ENCODE data around the gene NMNAT2.

Gene NMNAT2

GRCh38 chr1:183251959-183252450, 166.2 kb downstream of the NMNAT2 start:
- DNase-seq, result no peak
- Histone ChIP-seq H3K27me3 (no peaks in the 10 kb centered on the region), H3K36me3 (peaks cover 2% of the 10 kb centered on the region), H3K4me3 (ENCODE audit: low read depth, low read length) (no peak overlapping the region), H3K9me3 (no peaks in the 10 kb centered on the region), H3K4me1 (no peaks in the 10 kb centered on the region)
- TF ChIP-seq, protein P1, sequence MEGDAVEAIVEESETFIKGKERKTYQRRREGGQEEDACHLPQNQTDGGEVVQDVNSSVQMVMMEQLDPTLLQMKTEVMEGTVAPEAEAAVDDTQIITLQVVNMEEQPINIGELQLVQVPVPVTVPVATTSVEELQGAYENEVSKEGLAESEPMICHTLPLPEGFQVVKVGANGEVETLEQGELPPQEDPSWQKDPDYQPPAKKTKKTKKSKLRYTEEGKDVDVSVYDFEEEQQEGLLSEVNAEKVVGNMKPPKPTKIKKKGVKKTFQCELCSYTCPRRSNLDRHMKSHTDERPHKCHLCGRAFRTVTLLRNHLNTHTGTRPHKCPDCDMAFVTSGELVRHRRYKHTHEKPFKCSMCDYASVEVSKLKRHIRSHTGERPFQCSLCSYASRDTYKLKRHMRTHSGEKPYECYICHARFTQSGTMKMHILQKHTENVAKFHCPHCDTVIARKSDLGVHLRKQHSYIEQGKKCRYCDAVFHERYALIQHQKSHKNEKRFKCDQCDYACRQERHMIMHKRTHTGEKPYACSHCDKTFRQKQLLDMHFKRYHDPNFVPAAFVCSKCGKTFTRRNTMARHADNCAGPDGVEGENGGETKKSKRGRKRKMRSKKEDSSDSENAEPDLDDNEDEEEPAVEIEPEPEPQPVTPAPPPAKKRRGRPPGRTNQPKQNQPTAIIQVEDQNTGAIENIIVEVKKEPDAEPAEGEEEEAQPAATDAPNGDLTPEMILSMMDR (IDR thresholded peaks at IDR 0.05; ENCODE audit: low read depth, low read length), result no peak

DNA sequence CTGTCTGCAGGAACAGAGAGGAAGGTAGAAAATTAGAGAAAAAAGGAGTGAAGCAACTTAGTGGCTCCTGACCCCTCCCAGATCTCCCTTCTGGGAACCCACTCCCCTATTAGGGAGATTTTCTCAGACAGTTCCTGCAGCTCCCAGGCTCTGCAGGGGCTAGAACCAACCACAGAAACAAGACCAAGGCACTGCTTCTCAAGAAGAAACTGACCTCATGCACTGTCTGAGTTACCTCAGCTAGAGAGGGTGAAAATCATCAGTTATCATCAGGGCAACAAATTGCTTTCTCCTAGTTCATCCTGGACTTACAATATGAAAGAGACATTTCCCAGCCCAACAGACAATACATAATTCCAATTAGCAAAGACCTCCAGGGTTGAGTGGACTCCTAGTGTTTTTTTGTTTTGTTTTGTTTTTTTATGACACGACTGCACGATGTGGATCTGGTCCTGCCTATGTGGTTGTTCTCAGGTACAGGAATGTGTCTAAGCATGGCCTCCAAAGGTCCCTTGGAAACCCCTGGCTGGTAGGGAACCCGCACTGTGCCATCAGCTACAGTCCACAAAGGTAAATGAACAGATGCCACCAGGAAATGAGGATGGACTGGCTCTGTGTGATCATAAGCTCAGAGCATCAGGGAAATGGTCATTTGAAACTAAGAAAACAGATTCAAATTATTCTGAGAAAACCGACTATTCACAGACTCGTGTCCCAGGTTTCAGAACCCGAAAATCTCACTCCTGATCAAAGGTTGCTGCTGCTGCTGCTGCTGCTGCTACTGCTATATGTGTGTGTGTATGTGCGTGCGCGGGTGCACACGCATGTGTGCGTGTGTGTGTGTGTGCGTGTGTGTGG, 166.8 kb downstream of the NMNAT2 start:
- H3K9me3 ChIP-seq, result no peaks in the 10 kb centered on the region
- no peak for DNase-seq
- H3K27me3 ChIP-seq, result no peaks in the 10 kb centered on the region
- no peaks in the 10 kb centered on the region; the same call in 1 of the 2 replicates for H3K36me3 ChIP-seq
- TF ChIP-seq, protein P1 (IDR thresholded peaks at IDR 0.05; ENCODE audit: low read depth, low read length), result no peak
- H3K4me3 ChIP-seq (ENCODE audit: low read depth, low read length), result no peak overlapping the region
- H3K4me1 ChIP-seq, result no peaks in the 10 kb centered on the region

DNA sequence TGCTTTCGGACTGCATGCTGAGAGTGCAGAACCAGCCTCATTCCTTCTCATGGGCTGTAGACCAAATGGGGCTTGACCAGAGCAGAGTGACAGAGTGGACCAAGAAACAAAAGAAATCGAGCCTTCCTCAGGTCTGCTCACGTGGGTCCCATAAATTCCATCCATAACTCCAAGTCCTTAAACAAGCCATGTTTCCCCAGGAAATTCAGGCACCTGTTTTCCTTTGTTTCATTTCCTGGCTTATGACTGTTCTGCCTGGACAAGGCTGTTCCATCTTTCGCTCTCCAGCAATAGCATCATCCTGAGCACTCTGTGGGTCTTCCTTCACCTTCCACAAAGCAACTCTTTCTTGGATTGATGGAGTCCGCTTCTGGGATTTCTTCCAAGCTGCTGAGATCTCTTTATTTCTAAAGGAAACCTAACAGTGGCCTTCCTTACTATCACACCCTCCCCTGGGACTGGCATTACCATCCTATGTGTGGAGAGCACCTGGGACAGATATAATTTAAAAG, 168.2 kb downstream of the NMNAT2 start:
- H3K9me3 ChIP-seq, result no peaks in the 10 kb centered on the region
- H3K4me3 ChIP-seq (ENCODE audit: low read depth, low read length), result no peak overlapping the region
- H3K27me3 ChIP-seq, result no peaks in the 10 kb centered on the region
- no peak for DNase-seq
- TF ChIP-seq, protein P1 (IDR thresholded peaks at IDR 0.05; ENCODE audit: low read depth, low read length), result no peak
- H3K36me3 ChIP-seq, result no peaks in the 10 kb centered on the region; the same call in 1 of the 2 replicates
- no peaks in the 10 kb centered on the region for H3K4me1 ChIP-seq

GRCh38 chr1:183248989-183249691, 169.0 kb downstream of the NMNAT2 start:
- no peaks in the 10 kb centered on the region for H3K9me3 ChIP-seq
- TF ChIP-seq, protein P1 (IDR thresholded peaks at IDR 0.05; ENCODE audit: low read depth, low read length), result no peak
- no peaks in the 10 kb centered on the region for H3K27me3 ChIP-seq
- no peak for DNase-seq
- no peak overlapping the region for H3K4me3 ChIP-seq (ENCODE audit: low read depth, low read length)
- no peaks in the 10 kb centered on the region for H3K4me1 ChIP-seq
- H3K36me3 ChIP-seq, result no peaks in the 10 kb centered on the region; the same call in 1 of the 2 replicates

GRCh38 chr1:183247931-183248330, 170.2 kb downstream of the NMNAT2 start:
- TF ChIP-seq, protein P1 (IDR thresholded peaks at IDR 0.05; ENCODE audit: low read depth, low read length), result no peak
- Histone ChIP-seq H3K27me3 (no peaks in the 10 kb centered on the region), H3K4me3 (ENCODE audit: low read depth, low read length) (no peak overlapping the region), H3K36me3 (no peaks in the 10 kb centered on the region; the same call in 1 of the 2 replicates), H3K4me1 (no peaks in the 10 kb centered on the region), H3K9me3 (no peaks in the 10 kb centered on the region)
- DNase-seq, result no peak
